Adipocyte (in vitro differentiated cells): Measurements from ENCODE around the gene P3H2.

Source experiments
- DNase-seq: peaks from one replicate; pipeline ENCODE4 v3.0.0-alpha.2; 2015; ENCODE audit warnings: low read depth
- H3K27me3 ChIP-seq: replicated peaks from 2 replicates; pipeline ENCODE4 v1.7.0; 2013; ENCODE audit warnings: mild to moderate bottlenecking, low read length, moderate library complexity; ENCODE audit not compliant: control insufficient read depth, insufficient read depth
- H3K36me3 ChIP-seq: 2 replicates; pipeline ENCODE4 v1.7.0; 2013; ENCODE audit warnings: low read length, mild to moderate bottlenecking, moderate library complexity; ENCODE audit not compliant: control insufficient read depth, insufficient read depth, severe bottlenecking
- H3K4me1 ChIP-seq: 2 replicates; pipeline ENCODE4 v1.7.0; 2013; ENCODE audit warnings: mild to moderate bottlenecking, low read length, moderate library complexity; ENCODE audit not compliant: control insufficient read depth, insufficient read depth
- H3K4me3 ChIP-seq: 2 replicates; pipeline ENCODE4 v1.7.0; 2013; ENCODE audit warnings: mild to moderate bottlenecking, low read length, moderate library complexity
- H3K9ac ChIP-seq: 2 replicates; pipeline ENCODE4 v1.7.0; 2013; ENCODE audit warnings: mild to moderate bottlenecking, low read length, moderate library complexity
- H3K9me3 ChIP-seq: 2 replicates; pipeline ENCODE4 v1.7.0; 2013; ENCODE audit warnings: mild to moderate bottlenecking, low read length, moderate library complexity; ENCODE audit not compliant: control insufficient read depth

Gene P3H2

DNA sequence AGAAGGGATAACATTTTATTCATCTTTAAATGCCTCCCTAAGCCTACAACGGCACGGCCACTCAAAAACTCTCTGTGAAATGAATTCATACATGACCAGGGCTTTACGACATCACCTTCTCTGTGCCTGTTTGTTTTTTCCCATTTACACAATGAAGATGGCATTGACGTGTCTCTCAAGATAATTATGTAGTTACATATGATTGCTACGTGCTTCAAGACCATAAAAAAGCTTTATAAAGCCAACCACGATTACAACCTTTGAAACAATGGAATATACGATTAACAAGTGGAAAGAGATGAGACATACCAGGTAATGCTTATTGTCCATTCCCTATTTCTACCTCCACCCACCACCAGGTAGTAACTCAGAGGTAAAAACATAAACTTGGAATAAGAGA lies 168.4 kb downstream of the P3H2 start:
- Histone ChIP-seq H3K36me3 (no peaks in the 10 kb centered on the region), H3K9me3 (no peaks in the 10 kb centered on the region), H3K4me3 (no peak overlapping the region), H3K4me1 (peaks cover 5% of the 10 kb centered on the region), H3K27me3 (no peaks in the 10 kb centered on the region), H3K9ac (no peak overlapping the region)
- no peak for DNase-seq

DNA sequence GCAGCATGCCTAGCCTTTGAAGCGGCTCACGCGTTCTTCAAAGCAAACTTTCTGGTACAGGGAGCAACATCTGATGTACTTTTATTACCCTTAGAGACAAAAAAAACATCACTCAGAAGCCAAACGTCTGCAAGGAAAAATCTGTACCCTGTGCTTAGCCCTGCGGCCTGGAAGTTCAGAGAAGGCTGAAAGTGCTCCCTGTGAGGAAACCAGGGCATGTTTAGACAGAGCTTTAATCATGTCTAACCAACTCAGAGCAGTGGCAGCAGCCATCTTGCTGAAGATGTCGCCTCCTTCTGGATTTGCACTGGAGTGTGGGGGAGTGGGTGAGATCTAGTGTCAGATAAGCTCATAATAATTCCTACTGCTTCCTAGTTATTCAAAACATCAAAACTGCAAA lies 170.4 kb downstream of the P3H2 start:
- peaks cover 5% of the 10 kb centered on the region for H3K4me1 ChIP-seq
- no peak for DNase-seq
- no peaks in the 10 kb centered on the region for H3K27me3 ChIP-seq
- no peak overlapping the region for H3K9ac ChIP-seq
- H3K36me3 ChIP-seq: no peaks in the 10 kb centered on the region
- H3K9me3 ChIP-seq: no peaks in the 10 kb centered on the region
- H3K4me3 ChIP-seq: no peak overlapping the region

DNA sequence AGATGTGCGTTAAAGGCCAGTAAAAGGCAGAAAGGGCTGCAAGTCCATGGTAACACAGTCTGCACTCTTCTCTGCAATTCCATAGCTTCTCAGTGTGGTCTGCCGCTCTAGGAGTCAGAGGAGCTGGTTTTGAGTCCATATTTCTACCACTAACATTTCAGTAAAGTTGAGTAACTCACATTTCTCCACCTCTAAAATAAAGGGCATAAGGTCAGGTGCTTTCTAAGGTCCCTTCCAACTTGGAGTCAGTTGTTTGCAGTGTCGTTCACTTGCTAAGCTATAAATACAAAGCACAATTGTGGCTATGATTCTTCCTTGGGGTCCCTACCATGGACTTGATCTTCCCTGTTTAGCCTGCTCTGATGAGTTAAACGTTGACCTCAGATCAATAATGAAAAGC lies 171.1 kb downstream of the P3H2 start:
- no peak for DNase-seq
- Histone ChIP-seq H3K27me3 (no peaks in the 10 kb centered on the region), H3K9ac (no peak overlapping the region), H3K9me3 (no peaks in the 10 kb centered on the region), H3K4me3 (no peak overlapping the region), H3K4me1 (no peaks in the 10 kb centered on the region), H3K36me3 (no peaks in the 10 kb centered on the region)

DNA sequence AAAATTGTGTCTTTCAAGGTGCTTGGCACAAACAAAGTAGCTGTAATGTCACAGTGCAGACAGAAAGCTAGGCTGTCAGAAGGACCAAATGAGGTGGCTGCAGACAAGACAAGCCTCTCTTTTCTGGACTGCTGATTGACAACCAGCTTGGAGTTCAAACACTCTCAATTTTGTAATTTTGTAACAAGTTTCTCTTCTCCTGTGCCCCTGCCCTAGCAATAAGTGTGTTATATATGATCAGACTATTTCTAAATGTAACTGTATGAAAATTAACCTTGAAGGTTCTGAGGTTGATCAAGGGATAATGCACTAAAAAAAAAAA lies 172.0 kb downstream of the P3H2 start:
- H3K4me3 ChIP-seq: no peak overlapping the region
- no peaks in the 10 kb centered on the region for H3K36me3 ChIP-seq
- H3K4me1 ChIP-seq: no peaks in the 10 kb centered on the region
- H3K9ac ChIP-seq: no peak overlapping the region
- DNase-seq: no peak
- no peaks in the 10 kb centered on the region for H3K9me3 ChIP-seq
- H3K27me3 ChIP-seq: no peaks in the 10 kb centered on the region

DNA sequence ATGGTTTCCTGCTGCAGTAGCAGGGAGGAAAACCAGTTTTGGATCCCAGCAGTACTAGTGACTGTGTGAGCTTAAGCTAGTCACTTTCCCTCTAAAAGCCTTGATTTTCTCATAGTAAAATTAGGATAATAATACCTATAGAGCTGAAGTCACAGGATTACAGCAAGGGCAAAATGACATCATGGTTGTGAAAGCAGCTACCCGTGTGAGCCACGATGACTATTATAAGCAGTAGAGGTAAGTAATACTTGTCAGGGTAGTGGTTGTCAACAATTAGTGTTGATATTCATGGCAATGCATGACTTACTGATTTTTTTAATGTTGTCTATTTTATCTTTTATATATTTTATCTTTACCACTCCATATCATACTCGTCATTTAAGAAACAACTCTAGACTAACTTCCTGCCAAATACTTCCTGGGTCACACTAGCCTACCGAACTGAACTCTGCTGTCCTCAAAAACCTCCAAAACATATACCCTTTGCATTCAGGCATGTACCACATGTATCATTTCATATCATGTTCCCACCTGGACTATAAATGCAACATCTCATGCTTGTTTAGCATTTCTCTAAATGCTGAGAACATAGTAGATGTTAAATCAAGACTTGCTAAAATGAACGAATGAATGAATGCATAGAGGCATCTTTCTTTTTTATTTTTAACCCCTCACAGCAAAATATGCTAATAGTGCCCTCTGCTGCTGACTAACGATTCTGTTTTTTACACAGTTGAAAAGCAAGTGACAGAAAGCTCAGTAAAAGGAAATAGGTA lies 172.6 kb downstream of the P3H2 start:
- H3K27me3 ChIP-seq: no peaks in the 10 kb centered on the region
- no peaks in the 10 kb centered on the region for H3K36me3 ChIP-seq
- no peak overlapping the region for H3K9ac ChIP-seq
- H3K4me3 ChIP-seq: no peak overlapping the region
- no peaks in the 10 kb centered on the region for H3K9me3 ChIP-seq
- DNase-seq: peak; percentile 69
- H3K4me1 ChIP-seq: no peaks in the 10 kb centered on the region

DNA sequence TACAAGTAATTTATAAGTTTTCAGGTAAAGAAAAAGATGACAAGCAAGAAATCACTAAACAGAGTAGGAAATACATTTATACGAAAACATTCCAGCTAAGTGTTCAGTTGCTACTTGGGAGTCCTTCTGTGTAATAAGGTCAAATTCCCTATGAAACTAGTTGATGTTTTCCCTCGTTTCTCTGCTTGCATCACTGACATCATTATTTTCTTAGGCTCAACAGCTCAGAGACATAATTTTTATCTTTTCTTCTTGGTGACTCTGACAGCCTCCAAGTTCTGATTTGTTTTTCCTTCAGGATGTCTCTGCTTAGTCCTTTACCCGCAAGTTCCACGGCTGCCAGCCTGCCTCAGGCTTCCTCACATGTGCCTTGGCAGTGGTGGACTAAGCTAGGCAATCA lies 173.6 kb downstream of the P3H2 start:
- Histone ChIP-seq H3K4me3 (no peak overlapping the region), H3K36me3 (no peaks in the 10 kb centered on the region), H3K27me3 (no peaks in the 10 kb centered on the region), H3K9me3 (no peaks in the 10 kb centered on the region), H3K4me1 (no peaks in the 10 kb centered on the region), H3K9ac (no peak overlapping the region)
- DNase-seq: no peak

DNA sequence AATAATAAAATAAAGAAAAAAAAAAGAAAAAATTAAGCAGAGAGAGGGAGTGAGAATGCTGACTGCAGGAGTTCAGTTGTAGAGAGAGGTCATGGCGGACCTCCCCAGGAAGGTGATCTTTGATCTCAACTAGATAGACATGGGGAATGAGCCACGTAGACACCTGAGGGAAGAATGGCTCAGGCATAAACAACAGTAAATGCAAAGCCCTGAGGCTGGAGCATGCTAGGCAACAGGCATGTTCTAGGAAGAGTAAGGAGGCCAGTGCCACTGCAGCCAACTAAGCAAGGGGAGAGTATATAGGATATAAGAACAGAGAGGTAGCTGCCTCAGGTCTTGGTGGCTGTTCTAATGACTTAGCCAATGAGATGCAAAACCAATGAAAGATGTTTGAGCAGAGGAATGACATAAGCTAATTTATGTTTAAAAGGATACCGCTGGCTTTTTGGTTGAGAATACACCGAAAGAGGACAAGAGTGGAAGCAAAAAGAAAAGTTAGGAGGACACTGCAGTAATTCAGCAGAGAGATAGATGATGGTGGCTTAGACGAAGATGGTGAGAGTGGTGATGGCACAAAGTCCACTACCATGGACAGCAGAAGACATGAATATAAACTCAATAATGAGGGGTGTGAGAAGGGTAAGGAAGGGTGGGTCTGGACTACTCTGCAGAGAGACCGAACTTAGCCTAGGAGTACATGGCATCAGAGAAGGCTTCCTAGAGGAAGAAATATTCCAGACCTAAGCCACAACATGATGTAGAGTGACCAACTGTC lies 174.6 kb downstream of the P3H2 start:
- H3K4me3 ChIP-seq: no peak overlapping the region
- H3K9me3 ChIP-seq: no peaks in the 10 kb centered on the region
- H3K4me1 ChIP-seq: peaks cover 6% of the 10 kb centered on the region
- DNase-seq: no peak
- H3K9ac ChIP-seq: no peak overlapping the region
- no peaks in the 10 kb centered on the region for H3K27me3 ChIP-seq
- no peaks in the 10 kb centered on the region for H3K36me3 ChIP-seq

DNA sequence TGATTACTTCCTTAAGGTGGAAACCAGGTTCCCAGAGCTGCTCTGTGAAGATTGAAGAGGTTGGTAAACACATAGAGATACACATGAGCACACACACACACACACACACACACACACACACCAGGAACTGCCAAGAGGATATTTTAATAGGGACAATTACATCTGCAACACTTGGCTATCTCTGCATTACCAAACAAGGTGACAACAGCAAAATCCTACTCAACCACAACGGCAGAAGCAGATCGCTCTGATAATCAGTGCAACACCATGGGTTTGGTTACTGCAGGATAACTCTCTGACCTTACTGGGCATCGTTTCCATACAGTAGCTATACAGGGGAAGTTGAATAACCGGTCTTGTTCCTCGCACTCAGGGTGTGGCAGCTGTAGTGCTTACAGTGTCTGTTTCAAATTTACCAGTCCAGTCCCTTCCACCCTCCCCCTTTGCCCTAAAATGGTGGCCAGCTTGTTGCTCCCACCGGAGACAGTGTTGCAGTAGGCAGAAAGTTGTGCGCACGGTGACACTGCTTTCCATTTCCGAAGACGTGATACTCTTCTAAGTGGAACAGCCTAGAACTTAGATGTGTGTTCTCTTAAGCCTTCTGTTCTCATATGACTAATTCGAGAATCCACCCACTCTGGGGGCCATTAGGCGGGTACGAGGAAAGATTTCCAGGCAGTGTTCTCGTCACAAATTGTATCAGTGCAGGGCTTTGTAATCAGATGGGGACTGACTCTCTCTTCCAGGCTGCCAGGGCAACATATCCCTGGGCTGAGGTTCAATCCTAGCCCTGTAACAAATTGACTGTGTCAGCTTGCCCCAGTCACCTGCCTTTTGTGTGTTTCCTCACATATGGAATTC lies 176.2 kb downstream of the P3H2 start:
- no peaks in the 10 kb centered on the region for H3K9me3 ChIP-seq
- DNase-seq: no peak
- no peak overlapping the region for H3K4me3 ChIP-seq
- peaks cover 6% of the 10 kb centered on the region for H3K4me1 ChIP-seq
- H3K36me3 ChIP-seq: no peaks in the 10 kb centered on the region
- no peak overlapping the region for H3K9ac ChIP-seq
- peaks cover 4% of the 10 kb centered on the region for H3K27me3 ChIP-seq

DNA sequence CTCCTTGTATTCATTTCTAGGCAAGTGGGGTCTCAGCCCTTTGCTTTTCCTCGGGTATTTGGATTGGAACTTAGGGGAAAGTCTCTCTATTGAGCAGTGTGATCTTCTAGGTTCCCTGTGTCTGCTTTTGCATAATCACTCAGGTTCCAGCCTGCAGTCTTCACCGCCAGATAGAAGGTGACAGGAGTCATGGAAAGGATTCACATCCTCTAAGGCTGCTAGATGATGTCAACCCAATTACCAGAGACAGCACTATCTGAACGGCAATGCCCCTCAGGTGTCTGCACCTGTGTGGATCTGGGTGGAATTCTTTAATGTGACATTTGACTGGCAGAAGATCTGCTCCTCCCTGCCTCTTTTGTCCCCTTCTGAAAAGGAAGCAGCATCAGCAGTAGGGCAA lies 177.7 kb downstream of the P3H2 start:
- Histone ChIP-seq H3K4me3 (no peak overlapping the region), H3K9me3 (no peaks in the 10 kb centered on the region), H3K27me3 (peaks cover 4% of the 10 kb centered on the region), H3K4me1 (peaks cover 6% of the 10 kb centered on the region), H3K36me3 (no peaks in the 10 kb centered on the region), H3K9ac (no peak overlapping the region)
- no peak for DNase-seq

DNA sequence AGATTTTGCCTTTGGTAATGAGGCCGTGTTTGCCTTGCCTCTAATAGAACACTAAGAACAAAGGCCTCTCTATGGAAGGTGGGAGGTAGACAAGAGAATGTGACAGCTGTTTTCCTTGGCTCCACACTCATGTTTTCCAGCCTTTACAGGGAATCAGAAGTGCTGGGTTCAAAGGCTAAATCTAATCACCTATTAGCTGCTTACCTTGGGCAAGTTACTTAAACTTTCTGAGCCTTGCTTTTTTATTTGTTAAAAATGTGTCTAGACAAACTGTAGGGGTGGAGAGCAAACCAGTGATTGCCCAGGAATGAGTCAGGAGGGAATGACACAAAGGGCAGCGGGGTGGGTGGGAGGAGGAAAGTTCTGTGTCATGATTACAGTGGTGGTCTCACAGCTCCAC lies 179.0 kb downstream of the P3H2 start:
- DNase-seq: peak; percentile 45
- Histone ChIP-seq H3K4me1 (peaks cover 10% of the 10 kb centered on the region), H3K36me3 (no peaks in the 10 kb centered on the region), H3K27me3 (peaks cover 4% of the 10 kb centered on the region), H3K9ac (no peak overlapping the region), H3K4me3 (no peak overlapping the region), H3K9me3 (no peaks in the 10 kb centered on the region)

DNA sequence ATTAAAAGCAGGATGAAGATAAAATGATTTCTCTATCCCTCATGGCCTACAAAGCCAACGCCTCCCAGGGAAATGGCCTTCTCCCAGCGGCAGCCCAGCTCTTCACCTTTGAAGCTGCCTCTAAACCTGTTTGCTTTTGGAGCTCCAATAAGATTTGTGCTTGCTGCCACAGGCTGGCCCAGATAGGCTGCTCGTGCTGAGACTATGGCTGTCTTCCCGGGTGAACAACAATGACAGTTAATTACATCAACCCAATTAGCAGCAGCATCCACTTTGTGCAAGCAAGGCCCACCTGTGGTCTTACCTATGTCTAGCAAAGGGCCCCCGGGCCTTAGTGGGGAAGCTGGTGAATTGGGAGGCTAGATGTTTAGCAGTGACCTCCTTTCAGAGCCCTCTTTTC lies 179.6 kb downstream of the P3H2 start:
- DNase-seq: no peak
- peaks cover 4% of the 10 kb centered on the region for H3K27me3 ChIP-seq
- H3K4me3 ChIP-seq: no peak overlapping the region
- H3K36me3 ChIP-seq: no peaks in the 10 kb centered on the region
- H3K9me3 ChIP-seq: no peaks in the 10 kb centered on the region
- no peak overlapping the region for H3K9ac ChIP-seq
- H3K4me1 ChIP-seq: peaks cover 10% of the 10 kb centered on the region
